ENCODE measurements around the gene ALPK3.

Gene ALPK3

DNA sequence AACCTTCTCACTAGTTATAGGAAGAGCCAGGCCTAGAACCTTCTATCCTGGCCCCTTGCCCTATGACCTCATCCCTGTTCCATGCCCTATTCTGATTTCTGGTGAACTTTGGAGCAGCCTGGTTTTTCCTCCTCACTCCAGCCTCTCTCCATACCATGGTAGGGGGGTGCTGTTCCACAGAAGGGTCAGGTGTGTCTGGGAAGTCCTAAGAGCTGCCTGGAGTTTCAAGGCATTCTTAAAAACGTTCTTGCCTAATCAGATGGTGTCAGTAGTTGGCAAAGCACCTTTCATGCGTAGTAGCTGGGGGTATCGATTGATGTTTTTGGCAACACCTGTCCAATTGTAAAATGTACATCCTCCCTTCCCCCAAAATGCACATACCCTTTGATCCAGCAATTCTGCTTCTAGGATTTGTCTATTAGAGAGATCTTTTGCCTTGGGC is 16.8 kb upstream of the ALPK3 start:
- no peak overlapping the region for H3K4me2 ChIP-seq (ENCODE audit: low read length)
- H3K36me3 ChIP-seq (ENCODE audit: control insufficient read depth, low read length): peaks cover 69% of the 10 kb centered on the region
- H3F3A ChIP-seq (ENCODE audit: control insufficient read depth, insufficient read depth): no peaks in the 10 kb centered on the region
- 0 out of 2 replicates have a peak, but pooled peaks cover under 1% of the 10 kb centered on the region for H4K20me1 ChIP-seq (ENCODE audit: control insufficient read depth, insufficient read depth, low read depth, low read length)
- H3K9me3 ChIP-seq (ENCODE audit: control insufficient read depth, insufficient read depth, low read length): no peaks in the 10 kb centered on the region
- no peaks in the 10 kb centered on the region for H3K27me3 ChIP-seq (ENCODE audit: control insufficient read depth, low read length)
- no peaks in the 10 kb centered on the region for H3K9me2 ChIP-seq (replicated peaks; ENCODE audit: control insufficient read depth, low read length)
- no peak for TF ChIP-seq EZH2phosphoT487 (IDR thresholded peaks at IDR 0.05; ENCODE audit: borderline replicate concordance, low read length)
- TF ChIP-seq, protein P1, sequence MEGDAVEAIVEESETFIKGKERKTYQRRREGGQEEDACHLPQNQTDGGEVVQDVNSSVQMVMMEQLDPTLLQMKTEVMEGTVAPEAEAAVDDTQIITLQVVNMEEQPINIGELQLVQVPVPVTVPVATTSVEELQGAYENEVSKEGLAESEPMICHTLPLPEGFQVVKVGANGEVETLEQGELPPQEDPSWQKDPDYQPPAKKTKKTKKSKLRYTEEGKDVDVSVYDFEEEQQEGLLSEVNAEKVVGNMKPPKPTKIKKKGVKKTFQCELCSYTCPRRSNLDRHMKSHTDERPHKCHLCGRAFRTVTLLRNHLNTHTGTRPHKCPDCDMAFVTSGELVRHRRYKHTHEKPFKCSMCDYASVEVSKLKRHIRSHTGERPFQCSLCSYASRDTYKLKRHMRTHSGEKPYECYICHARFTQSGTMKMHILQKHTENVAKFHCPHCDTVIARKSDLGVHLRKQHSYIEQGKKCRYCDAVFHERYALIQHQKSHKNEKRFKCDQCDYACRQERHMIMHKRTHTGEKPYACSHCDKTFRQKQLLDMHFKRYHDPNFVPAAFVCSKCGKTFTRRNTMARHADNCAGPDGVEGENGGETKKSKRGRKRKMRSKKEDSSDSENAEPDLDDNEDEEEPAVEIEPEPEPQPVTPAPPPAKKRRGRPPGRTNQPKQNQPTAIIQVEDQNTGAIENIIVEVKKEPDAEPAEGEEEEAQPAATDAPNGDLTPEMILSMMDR (IDR thresholded peaks at IDR 0.05; ENCODE audit: low read depth, low read length, poor library complexity, severe bottlenecking): no peak
- H3K27ac ChIP-seq (ENCODE audit: low read depth, low read length): no peak overlapping the region
- no peak overlapping the region for H3K4me3 ChIP-seq (ENCODE audit: low read length)
- H3K4me1 ChIP-seq (ENCODE audit: control insufficient read depth, low read length): no peaks in the 10 kb centered on the region
- 0 out of 2 replicates have a peak, but pooled peaks cover under 1% of the 10 kb centered on the region for H3K79me2 ChIP-seq (ENCODE audit: control insufficient read depth, low read length)

DNA sequence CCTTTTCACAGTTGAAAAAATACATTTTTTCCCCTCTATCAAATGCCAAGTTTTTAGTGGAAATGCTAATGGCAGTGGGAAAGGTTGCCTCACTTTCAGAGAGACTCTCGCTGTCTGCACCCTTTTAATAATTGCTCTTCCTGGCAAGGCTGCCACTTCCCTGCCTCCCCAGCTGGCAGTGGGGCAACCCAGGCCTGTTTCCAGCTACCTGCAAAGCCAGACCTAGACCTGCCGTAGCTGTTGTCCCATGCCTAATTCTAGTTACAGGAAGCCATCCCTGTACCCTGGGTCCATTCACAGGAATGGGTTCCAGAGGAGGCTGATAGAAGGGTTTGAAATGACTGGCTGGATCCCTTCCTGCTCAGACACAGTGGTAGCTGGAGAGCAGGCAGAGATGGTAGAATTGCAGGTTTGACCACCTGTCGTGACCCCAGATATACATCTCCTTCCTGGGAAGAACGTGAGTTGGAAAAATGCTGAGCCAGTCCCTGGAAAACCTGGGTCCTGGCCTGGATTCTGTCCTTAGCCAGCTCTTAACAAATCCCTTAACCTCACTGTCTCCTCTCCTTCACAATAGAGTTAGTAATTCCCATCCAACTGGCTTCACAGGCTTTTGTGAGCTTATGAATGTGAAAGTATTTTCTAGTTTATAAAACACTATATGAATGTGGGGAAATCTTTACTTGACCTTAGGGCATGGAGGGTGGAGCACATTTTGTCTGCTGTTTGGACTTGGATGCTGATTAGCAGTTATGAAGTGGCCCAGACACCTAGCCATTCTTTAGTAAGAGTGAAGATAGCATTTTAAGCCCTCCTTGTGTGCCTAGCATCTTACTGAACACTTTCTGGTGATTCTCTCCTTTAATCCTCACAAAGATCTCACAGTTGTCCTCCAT is 12.9 kb upstream of the ALPK3 start:
- Histone ChIP-seq H3K9me2 (replicated peaks; ENCODE audit: control insufficient read depth, low read length) (no peaks in the 10 kb centered on the region), H3K4me1 (ENCODE audit: control insufficient read depth, low read length) (no peaks in the 10 kb centered on the region), H3K9me3 (ENCODE audit: control insufficient read depth, insufficient read depth, low read length) (no peaks in the 10 kb centered on the region), H3K27ac (ENCODE audit: low read depth, low read length) (no peak overlapping the region), H3K79me2 (ENCODE audit: control insufficient read depth, low read length) (no peaks in the 10 kb centered on the region), H3K4me3 (ENCODE audit: low read length) (no peak overlapping the region), H4K20me1 (ENCODE audit: control insufficient read depth, insufficient read depth, low read depth, low read length) (no peaks in the 10 kb centered on the region), H3K4me2 (ENCODE audit: low read length) (no peak overlapping the region), H3K36me3 (ENCODE audit: control insufficient read depth, low read length) (peaks cover 44% of the 10 kb centered on the region), H3K27me3 (ENCODE audit: control insufficient read depth, low read length) (no peaks in the 10 kb centered on the region), H3F3A (ENCODE audit: control insufficient read depth, insufficient read depth) (no peaks in the 10 kb centered on the region)
- TF ChIP-seq, protein P1 (IDR thresholded peaks at IDR 0.05; ENCODE audit: low read depth, low read length, poor library complexity, severe bottlenecking): no peak
- TF ChIP-seq EZH2phosphoT487 (IDR thresholded peaks at IDR 0.05; ENCODE audit: borderline replicate concordance, low read length): no peak

DNA sequence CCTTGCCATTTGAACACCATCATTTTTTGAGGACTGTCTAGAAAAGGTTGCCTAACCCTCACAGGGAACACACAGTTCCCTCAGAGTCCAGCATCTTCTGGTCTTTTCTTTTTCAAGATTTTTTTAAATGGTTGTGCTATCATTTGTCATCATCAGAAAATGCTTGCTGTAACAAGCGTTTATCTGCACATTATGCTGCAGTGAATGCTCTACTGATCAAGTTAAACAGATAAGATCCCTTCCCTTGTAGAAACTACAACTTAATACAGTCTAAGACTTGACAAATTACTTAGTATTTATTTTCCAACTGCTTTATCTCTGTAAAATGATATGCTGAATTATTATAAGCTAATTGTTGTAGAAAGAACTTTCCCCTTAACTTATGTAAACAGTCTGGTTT is 11.9 kb upstream of the ALPK3 start:
- no peaks in the 10 kb centered on the region for H3K27me3 ChIP-seq (ENCODE audit: control insufficient read depth, low read length)
- H3K9me3 ChIP-seq (ENCODE audit: control insufficient read depth, insufficient read depth, low read length): no peaks in the 10 kb centered on the region
- no peak overlapping the region for H3K27ac ChIP-seq (ENCODE audit: low read depth, low read length)
- H3K79me2 ChIP-seq (ENCODE audit: control insufficient read depth, low read length): no peaks in the 10 kb centered on the region
- no peaks in the 10 kb centered on the region for H4K20me1 ChIP-seq (ENCODE audit: control insufficient read depth, insufficient read depth, low read depth, low read length)
- H3K36me3 ChIP-seq (ENCODE audit: control insufficient read depth, low read length): peaks cover 34% of the 10 kb centered on the region
- no peak overlapping the region for H3K4me3 ChIP-seq (ENCODE audit: low read length)
- H3K4me2 ChIP-seq (ENCODE audit: low read length): no peak overlapping the region
- H3K4me1 ChIP-seq (ENCODE audit: control insufficient read depth, low read length): no peaks in the 10 kb centered on the region
- no peaks in the 10 kb centered on the region for H3K9me2 ChIP-seq (replicated peaks; ENCODE audit: control insufficient read depth, low read length)
- no peaks in the 10 kb centered on the region for H3F3A ChIP-seq (ENCODE audit: control insufficient read depth, insufficient read depth)
- TF ChIP-seq, protein P1 (IDR thresholded peaks at IDR 0.05; ENCODE audit: low read depth, low read length, poor library complexity, severe bottlenecking): no peak
- TF ChIP-seq EZH2phosphoT487 (IDR thresholded peaks at IDR 0.05; ENCODE audit: borderline replicate concordance, low read length): no peak
